RPMI7951 (cell line): Measurements from ENCODE around the gene TMEM178A. TPM values are rescaled to one million over a fixed set of nuclear protein-coding genes. Genes with fewer than 3 reads are reported as not detected.
"Not testable (repeated sequence)": the region's sequence is repeated elsewhere in the genome, so short reads cannot be mapped to it uniquely, and the experiment has no call there.

ENCODE experiments used
- DNase-seq: peaks from one replicate; pipeline ENCODE4 v3.0.0-alpha.2; 2012; ENCODE audit warnings: low read depth
- total RNA-seq: library from RNA; depleted of rRNA; stranded (reverse); fragments of >200 nt; shearing (Covaris generic); gene quantifications from 2 replicates; pipeline ENCODE4 v1.2.3, GENCODE V29; 2014; rRNA removed

Gene TMEM178A
- 0.10 TPM in 1 of 2 replicates, not detected in the other for total RNA-seq

DNA sequence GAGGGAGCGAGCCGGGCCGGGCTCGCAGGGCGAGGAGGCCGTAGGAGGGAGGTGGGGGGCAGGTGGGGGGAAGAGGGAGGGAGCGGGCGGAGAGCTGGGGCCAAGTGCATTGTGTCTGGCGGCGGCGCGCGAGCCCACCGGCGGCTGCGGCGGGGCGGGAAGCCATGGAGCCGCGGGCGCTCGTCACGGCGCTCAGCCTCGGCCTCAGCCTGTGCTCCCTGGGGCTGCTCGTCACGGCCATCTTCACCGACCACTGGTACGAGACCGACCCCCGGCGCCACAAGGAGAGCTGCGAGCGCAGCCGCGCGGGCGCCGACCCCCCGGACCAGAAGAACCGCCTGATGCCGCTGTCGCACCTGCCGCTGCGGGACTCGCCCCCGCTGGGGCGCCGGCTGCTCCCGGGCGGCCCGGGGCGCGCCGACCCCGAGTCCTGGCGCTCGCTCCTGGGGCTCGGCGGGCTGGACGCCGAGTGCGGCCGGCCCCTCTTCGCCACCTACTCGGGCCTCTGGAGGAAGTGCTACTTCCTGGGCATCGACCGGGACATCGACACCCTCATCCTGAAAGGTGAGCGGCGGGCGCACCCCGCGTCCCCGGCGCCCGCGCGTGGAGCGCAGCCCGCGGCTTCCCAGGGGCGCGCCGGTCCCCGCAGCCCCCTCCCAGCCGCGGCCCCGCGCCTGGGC lies at the start of gene TMEM178A:
Gene TMEM178A, plus strand, starts transcription at position 107 of the 680 bp plus-strand sequence. Its CDS starts 58 bp downstream, at position 165.
- no peak for DNase-seq

DNA sequence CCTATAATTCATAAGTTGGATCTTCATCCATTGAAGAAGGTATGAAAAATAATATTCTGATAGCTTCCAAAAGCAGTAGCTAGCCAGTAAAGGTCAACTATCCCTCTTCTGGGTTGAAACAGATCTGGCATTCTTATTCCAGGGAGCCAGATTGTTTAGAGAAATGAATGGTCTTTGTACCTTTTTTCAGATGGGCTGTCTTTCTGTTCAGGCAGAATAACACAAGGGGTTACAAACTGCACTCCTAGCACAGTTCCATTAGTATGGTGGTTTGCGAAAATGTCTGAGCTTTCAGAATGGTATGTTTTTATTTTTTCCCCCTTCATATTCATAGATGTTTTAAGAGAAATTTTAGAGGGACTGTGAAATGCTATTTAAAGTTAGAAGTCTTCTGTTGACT lies 47.5 kb upstream of the TMEM178A start:
- no peak for DNase-seq

DNA sequence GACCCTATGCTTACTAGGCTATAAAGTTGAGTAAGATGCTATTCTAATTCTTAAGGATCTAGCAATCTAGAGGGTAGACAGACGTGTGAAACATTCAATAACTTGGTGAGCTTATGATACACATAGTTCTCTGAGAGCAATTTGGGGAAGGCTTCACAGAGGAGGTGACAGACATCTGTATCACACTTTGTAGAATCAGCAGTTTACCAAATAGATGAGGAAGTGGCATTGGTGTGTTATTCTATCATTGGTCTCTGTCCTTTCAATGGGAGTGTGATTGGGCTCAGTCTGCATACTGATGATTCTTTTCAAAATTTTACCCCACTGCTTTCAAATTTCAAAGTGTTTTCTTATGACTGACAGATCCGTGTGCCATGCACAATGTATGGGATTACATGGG lies 47.0 kb upstream of the TMEM178A start:
- DNase-seq: no peak

DNA sequence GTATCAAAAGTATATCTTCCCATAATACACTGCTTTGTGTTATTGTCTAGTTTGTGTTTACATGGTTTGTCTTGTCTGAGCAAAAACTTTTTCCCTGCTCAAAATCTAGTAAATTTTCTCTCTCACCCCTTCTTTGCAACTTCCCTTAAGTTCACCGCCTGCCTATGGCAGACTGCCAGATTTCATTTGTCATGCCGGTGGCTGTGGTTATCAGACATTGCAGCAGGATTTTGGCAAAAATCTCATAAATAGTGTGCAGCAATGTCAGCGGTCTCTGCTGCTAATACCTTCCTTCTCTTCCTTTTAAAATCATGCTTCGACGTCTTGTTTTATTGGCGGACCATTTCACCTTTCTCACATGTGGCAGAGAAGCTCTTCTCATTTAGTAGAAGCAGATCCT lies 45.6 kb upstream of the TMEM178A start:
- DNase-seq: peak; percentile 93

DNA sequence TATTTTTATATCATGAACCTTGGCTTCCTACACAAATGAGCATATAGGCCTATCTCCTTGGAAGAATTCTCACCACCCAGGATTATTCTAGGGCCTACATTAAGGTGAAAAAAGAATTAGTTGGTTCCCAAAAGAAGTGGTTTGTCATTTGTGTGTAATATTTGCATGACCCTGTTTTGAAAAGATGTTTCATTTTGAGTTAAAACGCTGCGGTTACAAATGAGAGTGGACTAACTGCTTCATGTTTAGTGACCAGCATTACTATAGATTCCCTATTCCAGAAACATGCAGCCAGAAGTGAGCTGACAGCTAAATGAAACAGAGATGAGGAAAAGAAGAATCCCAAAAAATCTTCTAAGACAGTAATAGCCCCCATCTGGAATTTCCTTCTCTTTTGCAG lies 44.1 kb upstream of the TMEM178A start:
- no peak for DNase-seq

DNA sequence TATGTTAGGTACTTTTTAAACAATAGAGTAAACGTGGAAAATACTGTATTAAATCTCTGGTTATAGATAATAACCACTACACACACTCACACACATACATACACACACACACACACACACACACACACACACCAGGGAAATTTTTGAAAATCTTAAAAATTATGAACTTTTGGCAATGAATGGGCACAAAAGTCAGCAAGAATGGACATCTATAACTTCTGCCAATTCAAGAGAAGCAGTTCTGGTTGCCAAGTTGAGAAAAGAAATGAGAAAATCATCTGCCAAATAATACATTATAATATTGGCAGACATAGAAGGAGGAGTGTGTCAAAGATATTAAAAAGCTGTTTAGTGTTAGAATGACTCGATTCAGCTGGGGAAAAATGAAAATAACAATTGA lies 42.9 kb upstream of the TMEM178A start:
- DNase-seq: no peak

DNA sequence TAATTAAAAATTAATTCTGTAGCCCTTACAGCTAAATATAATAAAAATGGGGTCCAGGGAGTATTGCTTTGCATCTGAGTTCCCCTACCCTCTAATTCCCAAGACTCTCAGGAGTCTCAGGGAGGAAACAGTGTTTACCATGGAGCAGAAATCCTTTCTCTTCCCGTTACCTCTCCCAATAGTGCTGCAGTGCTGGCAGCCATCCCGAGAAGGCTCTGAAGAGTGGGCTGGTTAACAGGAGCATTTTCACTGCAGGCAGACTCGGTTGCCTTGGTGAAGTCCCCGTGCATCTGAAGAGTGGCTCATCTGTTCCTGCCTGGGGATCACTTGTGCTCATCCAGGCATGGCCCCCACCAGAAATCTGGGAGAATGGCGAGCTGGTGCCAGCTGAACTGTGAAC lies 41.8 kb upstream of the TMEM178A start:
- no peak for DNase-seq

DNA sequence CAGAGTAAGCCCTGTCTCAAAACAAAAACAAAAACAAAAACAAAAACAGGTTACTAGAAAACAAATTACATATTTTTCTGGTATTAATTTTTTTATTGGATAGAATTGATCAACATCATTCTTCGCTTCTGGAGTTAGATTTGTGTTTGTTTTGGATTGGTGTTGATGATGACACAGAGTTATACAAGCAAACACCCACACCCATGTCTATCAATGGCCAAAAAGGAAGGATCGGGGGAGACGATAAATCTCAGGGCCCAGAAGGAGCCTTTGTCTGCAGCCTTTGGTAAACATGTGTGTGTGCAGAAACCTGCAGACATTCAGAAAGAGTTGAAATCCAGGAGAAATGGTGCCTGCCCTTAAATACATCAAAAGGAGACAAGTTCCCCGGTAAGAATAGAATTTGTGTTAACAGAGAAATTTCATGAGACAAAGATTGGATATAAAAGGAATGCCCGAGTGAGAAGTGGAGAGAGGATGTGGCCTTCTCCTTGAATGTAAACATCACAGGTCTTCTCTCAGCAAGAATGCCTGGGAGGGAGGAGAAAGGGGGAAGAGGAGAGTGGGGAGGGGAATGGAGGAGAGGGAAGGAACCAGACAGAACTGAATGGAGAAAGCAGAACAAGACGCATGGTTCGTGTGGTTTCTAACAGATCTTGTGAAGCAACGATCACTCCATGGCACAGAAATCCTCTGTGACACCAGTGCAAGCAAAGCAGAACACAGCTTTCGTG lies 40.4 kb upstream of the TMEM178A start:
- DNase-seq: no peak

DNA sequence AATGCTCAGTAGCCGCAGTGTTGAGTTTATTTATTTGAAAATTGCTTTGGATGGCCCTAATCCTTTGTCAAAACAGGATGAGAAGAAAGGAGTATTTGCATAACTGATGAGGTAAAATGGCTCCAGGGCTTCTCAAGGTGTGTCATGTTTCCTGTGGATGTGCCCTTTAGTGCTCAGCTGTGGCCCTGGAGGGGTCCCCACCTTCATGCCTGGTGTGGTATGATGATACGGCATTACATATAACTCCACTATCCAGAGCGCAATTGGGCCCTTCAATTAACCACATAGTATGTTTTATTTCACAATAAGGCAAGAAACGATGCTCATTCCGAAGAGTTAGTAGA lies 39.8 kb upstream of the TMEM178A start:
- no peak for DNase-seq

DNA sequence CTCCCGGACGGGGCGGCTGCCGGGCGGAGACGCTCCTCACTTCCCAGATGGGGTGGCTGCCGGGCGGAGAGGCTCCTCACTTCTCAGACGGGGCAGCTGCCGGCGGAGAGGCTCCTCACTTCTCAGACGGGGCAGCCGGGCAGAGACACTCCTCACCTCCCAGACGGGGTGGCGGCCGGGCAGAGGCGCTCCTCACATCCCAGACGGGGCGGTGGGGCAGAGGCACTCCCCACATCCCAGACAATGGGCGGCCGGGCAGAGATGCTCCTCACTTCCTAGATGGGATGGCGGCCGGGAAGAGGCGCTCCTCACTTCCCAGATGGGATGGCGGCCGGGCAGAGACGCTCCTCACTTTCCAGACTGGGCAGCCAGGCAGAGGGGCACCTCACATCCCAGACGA lies 37.4 kb upstream of the TMEM178A start:
- DNase-seq: not testable (repeated sequence)

DNA sequence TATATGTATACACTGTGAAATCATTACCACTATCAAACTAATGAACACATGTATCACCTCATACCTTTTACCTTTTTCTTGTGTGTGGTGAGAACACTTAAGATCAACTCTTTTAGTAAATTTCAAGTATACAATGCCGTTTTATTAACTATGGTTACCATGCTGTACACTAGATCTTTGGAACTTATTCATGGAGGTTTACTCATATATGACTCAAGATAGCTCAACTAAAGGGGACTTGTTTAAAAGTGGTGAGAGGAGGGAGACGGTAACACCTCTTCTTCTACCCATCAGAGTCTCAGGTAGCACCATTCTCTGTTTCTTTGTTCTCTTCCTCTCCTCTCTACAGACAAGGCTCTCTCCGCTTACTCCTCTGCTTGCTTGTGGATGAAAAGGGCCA lies 36.1 kb upstream of the TMEM178A start:
- no peak for DNase-seq

DNA sequence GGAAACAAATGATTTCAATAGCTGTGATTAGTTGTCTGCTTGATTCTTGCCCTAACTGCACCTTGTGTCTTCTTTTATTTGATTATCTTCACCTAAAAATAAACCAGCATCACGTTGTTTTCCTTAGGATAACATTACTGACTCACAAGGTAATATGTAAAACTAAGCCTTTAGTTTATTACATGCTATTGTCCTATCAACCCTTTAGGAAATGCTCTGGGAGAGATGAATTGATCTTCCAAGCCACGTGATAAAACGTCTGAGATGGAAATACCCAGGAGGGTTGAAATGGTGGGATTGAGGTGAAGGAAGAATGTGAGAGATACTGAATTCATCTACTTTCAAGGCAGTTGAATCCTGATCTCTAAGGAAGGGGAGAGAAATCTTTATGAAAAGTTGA lies 34.5 kb upstream of the TMEM178A start:
- no peak for DNase-seq

DNA sequence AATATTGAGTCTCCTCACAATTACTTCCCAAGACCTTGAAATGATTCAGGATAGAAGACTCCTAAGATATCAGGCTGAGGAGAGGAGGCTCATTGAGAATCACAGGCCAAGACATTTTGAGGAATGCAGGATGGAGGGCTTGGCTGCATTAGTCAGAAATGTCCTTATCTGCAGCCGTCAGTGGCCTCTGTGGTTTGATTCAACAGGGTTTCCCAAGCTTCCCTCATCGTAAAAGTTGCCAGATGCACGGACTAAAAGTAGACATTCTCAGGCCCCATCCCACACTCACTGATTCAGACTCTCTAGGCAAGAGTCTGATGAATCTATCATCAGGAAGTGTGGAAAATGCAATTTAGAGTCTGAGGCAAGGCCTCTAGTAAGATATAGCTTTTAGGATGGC lies 34.0 kb upstream of the TMEM178A start:
- DNase-seq: peak; percentile 96

DNA sequence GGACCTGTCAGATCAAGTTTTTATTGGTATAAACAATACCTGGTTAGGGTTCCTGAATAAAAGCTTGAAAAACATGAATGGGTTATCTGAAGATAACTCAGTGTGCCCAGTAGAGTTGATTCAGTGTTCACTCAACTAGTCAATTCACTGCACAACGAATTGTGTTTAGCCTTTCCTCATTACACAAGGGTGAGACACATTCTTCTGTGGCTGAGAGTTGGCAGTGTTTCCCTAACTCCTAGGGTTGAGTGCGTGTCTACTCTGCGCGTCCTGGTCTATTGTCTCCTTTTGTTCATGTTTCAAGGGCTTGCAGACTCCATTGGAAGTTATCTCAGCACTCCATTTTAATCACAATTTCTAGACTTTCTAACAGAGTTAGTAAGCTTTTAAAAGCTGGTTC lies 32.8 kb upstream of the TMEM178A start:
- DNase-seq: peak; percentile 67

DNA sequence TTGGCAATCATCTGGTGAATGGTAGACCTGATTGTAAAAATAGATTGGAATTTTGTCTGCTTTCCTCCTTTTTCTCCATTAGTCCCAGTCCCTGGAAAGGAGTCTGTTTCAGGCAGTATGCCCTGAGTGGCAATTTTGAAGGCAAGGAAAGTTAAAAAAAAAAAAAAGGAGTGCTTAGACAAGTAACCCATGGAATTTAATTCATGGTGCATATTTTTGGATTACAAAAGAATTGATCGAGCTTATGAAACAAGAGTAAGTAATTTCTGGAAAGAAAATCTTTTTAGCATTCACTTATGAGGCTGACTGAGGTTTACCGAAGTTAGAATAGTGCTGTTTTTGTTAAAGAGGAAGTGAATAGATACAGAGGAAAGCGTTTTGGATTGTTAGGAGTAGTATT lies 29.4 kb upstream of the TMEM178A start:
- DNase-seq: no peak

DNA sequence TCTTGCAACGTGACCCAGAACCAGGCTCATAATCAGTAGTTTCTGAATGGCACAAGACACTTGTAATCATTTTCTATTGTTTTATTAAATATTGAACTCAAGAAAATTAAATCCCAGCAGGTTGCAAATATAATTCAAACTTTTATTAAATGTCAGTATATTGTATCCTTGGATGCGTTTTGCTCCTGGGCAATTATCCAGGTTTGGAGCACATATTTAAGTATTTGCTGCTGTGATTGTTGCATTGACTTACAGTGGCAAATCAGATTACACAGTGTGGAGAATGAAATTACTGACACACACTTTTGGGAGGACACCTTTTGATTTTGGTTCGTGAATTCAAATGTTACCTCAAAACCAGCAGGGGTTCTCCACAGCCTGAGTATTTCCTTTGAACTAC lies 27.1 kb upstream of the TMEM178A start:
- DNase-seq: no peak

DNA sequence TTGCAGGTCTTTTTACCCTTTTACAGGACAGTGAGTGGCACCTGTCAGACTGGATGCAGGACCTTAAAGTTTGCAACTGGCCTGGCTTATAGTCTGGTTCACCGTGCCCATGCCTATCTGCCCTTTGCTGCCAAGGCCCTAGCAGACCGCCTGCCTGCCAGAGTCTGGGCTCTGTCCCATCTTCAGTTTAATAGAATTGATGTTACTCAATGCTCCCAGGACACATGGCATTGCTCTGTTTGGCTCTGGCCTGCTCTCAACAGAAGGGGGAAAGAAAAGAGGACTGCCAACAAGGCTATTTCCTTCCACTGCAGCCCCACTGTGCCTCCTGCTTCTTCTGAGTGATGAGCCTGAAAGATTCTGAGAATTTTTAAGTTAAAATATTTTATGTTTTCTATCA lies 25.6 kb upstream of the TMEM178A start:
- no peak for DNase-seq

DNA sequence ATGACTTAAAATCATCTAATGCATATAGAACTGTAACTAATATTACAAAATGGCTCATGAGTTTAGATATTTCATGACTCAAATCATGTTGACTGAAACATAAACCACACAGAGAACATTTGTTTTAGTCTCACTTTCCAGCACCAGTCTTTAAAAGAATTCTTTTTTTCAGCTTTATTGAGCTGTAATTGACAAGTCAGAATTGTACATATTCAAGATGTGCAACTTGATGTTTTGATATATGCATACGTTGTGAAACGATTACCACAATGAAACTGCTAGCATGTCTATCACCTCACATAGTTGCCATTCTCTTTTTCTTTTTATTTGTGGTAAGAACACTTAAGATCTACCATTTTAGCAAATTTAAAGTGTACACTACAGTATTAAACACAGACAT lies 25.0 kb upstream of the TMEM178A start:
- DNase-seq: no peak

DNA sequence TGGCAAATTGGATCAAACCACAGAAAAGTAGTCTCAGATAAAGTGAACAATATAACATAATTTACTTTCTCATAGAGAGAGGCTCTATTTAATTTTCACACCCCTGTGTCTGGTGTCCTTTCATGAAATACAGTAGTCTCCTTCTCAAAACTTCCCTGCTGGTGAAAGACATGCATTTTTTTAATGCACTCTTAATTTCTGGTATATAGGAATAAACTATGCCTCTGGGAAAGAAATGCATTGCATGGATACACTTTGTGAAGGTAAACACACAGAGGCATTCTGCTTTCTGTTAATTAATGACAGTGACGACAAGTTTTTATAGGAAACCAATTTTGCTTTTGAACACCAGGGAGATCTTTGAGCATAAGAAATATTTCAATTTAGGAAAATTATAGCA lies 24.1 kb upstream of the TMEM178A start:
- no peak for DNase-seq

DNA sequence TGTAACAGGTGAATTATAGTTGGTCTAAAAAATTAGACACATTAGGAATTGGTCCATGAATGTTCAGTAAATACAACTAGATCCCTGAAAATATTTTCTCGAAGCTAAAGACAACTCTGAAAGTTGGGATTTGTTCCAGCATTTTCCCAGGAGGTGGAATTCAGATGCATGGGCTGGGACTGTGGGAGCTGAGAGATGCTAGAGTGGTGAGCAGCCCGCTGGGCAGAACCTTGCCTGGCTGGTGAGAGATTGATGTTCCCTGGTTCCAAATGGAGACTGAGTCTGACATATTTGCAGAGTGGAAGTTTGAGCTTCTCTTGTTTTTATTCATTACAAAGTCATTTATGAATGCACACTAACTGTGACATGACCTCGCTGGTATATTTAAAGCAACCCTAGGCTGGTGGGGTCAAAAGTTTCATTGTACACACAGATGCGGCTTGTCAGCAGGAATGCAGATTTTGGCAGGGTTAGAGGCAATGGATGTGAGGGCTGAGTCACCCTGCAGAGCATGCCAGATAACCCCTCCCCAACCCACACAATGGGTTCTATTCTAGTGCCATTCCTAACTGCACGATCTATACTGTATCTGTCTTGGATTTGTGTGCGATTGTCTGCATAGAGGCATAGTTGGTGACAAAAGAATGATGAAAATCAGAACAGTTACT lies 23.5 kb upstream of the TMEM178A start:
- DNase-seq: peak; percentile 92

DNA sequence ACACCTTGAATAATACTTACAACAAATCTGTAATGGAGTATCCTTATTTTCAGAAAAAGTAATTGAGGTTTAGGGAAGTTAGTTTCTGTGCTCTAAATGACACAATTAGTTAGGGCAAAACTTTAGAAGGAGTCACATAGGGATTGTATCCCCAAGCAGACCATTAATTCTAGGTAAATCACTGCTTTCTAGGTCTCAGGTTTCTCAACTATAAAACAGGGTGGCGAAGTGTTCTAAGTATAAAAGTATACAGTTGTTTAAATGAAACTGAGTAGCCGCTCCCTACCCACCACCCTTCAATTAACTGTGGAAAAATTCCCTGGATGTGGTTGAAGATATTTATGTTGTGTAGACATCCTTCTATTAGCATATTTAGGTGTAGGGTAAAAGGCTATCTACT lies 19.9 kb upstream of the TMEM178A start:
- DNase-seq: no peak

DNA sequence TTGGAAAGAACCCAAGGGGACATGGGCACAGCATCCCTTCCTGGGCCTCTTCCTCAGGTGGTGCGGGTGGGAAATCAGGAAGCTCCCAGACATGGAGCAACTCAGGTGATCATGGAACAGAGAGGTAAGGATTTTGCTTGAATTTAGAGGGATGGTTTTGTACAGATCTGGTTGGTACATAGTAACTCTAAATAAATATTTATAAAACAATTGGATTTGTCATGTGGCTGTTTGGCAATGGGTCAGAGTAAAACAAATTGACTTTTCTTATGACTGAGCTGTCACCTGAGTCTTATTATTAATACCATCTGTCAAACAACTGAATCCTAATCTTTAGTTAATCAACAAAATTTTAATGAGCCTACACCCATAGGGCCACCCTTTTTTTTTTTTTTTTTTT lies 19.4 kb upstream of the TMEM178A start:
- DNase-seq: no peak

DNA sequence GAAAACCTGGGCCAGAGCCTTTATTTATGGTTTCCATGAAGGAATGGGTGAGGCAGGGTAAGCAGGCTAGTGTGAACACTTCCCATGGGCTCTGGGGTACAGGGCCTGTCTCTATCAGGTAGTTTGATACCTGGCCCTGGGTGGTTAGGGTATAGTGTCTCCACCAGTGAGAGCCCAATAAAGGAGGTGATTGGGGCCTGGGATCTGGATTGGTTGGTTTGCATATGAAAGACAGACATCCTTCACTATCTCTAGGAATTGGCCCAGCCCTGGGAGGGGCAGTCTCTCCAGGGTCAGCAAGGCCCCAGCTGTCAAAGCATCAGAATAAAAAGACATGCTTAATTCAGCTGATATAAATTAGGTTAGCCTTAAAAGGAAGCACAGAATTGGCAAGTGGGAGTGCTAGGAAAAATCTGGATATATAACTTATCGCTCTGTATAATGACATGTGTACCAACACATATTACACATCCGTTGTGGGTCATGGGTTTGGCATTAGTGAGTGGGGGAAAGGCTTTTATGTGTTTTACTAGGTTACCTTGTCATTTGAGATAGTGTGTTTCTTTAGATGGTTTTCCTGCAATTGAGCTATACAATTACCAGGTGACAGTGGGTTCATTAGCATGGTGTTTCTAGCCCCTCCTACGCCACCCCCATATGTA lies 18.5 kb upstream of the TMEM178A start:
- DNase-seq: no peak
